Stomach (tissue), 9 donors: Measurements from ENCODE around the gene CTCF. TPM values are rescaled to one million over a fixed set of nuclear protein-coding genes. Genes with fewer than 3 reads are reported as not detected.

ENCODE experiments used
- DNase-seq, 2 donors: peaks; one replicate each; pipeline versions ENCODE4 v3.0.0 to v3.0.0-alpha.2; 2013 to 2019
- H3K27ac ChIP-seq, 5 donors: fragments of 200-600 bp in 4 of 5; sonication (generic) in 4 of 5; one replicate each; pipeline ENCODE4 v1.5.1; 2013 to 2019; ENCODE audit warnings: mild to moderate bottlenecking in 1 of 5, moderate library complexity in 1 of 5
- H3K27me3 ChIP-seq, 3 donors: fragments of 200-600 bp; sonication (generic); one replicate each; pipeline ENCODE4 v1.5.1; 2017 to 2019; ENCODE audit warnings: mixed run types in 1 of 3
- H3K36me3 ChIP-seq, 4 donors: fragments of 200-600 bp; sonication (generic); 1 replicate in 3 of 4; 2 replicates in 1 of 4; pipeline ENCODE4 v1.5.1; 2016 to 2019
- H3K4me1 ChIP-seq, 4 donors: fragments of 200-600 bp; sonication (generic); one replicate each; pipeline ENCODE4 v1.5.1; 2016 to 2019
- H3K4me3 ChIP-seq, 4 donors: fragments of 200-600 bp; sonication (generic) in 3 of 4; one replicate each; pipeline ENCODE4 v1.5.1; 2016 to 2019; ENCODE audit warnings: mild to moderate bottlenecking in 1 of 4
- H3K9me3 ChIP-seq, 4 donors: fragments of 200-600 bp; sonication (generic); one replicate each; pipeline ENCODE4 v1.5.1; 2016 to 2019
- CTCF ChIP-seq, 7 experiments: fragments of 450-650 bp in 4 of 7; fragments of 200-600 bp in 3 of 7; sonication (generic) in 3 of 7; IDR thresholded peaks; one replicate each; pipeline ENCODE4 v1.5.1; 2016 to 2019; ENCODE audit warnings: antibody characterized with exemption in 7 of 7, control low read depth in 2 of 7, mild to moderate bottlenecking in 1 of 7
- EP300 ChIP-seq: sonication (generic); formaldehyde crosslinking; IDR thresholded peaks from one replicate; pipeline ENCODE4 v1.6.1; 2017; ENCODE audit warnings: antibody characterized with exemption
- POLR2A ChIP-seq, 4 donors: fragments of 450-650 bp; IDR thresholded peaks; one replicate each; pipeline ENCODE4 v1.6.1; 2016; ENCODE audit warnings: antibody characterized with exemption in 4 of 4, control low read depth in 2 of 4, mild to moderate bottlenecking in 1 of 4, moderate library complexity in 1 of 4
- POLR2AphosphoS5 ChIP-seq, 3 donors: sonication (generic); formaldehyde crosslinking; IDR thresholded peaks; one replicate each; pipeline ENCODE4 v1.6.1; 2016; ENCODE audit warnings: antibody characterized with exemption in 3 of 3
- WGBS, 5 donors: extraction: QIAGEN DNeasy Blood & Tissue Kit in 3 of 5; methylation state at CpG; one replicate each; pipeline versions ENCODE4 v1.1.5 to v1.1.7; 2013 to 2018; 5-methylcytosine and 5-hydroxymethylcytosine counted together
- intact Hi-C: fragments of 100-400 bp; cut with DNase I; formaldehyde crosslinking; loops from one replicate; pipeline ENCODE4 v1.15.1; 2023; ENCODE audit warnings: low total_unique reads
- polyA plus RNA-seq, 3 donors: library from polyadenylated mRNA; stranded (reverse); fragments of 200-250 nt; gene quantifications; one replicate each; pipeline ENCODE4 v1.2.3, GENCODE V29; 2013
- total RNA-seq, 5 donors: library from RNA; depleted of rRNA; stranded (reverse); fragments of >200 nt; gene quantifications; one replicate each; pipeline versions ENCODE4 v1.1.0 to v1.2.3, GENCODE V29; 2014 to 2016
- donor health status: healthy with polysubstance abuse.
- donor health status: Bipolar disorder and iron deficiency.
- donor health status: healthy.

Gene CTCF
- total and polyA plus RNA-seq, 8 donors = 15.0 to 47.3 (median 33.4) TPM

GRCh38 chr16:67677712-67678111 is 115.4 kb downstream of the CTCF start:
- intact Hi-C loops = no loop called here
- DNase-seq = no peak
- TF ChIP-seq POLR2A (IDR thresholded peaks at IDR 0.05) (no peak), EP300 (no peak), CTCF (IDR thresholded peaks at IDR 0.05) (no peak), POLR2AphosphoS5 (IDR thresholded peaks at IDR 0.05) (no peak)
- H3K27ac ChIP-seq = no peak overlapping the region
- no peak overlapping the region for H3K4me3 ChIP-seq
- H3K4me1 ChIP-seq = peaks cover 21 to 31% (median 25%) of the 10 kb centered on the region in 4 donors
- H3K9me3 ChIP-seq = no peaks in the 10 kb centered on the region
- H3K36me3 ChIP-seq = peaks cover 4 to 42% (median 21%) of the 10 kb centered on the region in 4 donors
- 89 to 100% (median 92%) methylated on average over 1 of the region's 1 CpG for WGBS, 5 donors
- H3K27me3 ChIP-seq = no peaks in the 10 kb centered on the region

GRCh38 chr16:67678354-67679023 is 116.2 kb downstream of the CTCF start:
- Histone ChIP-seq H3K4me3 (no peak overlapping the region), H3K36me3 (peaks cover 4 to 49% (median 29%) of the 10 kb centered on the region in 4 donors), H3K27me3 (no peaks in the 10 kb centered on the region), H3K27ac (peak overlapping the region in 1 of 5 donors; percentile 41), H3K4me1 (peaks cover 14 to 23% (median 18%) of the 10 kb centered on the region in 4 donors), H3K9me3 (no peaks in the 10 kb centered on the region)
- intact Hi-C loops = no loop called here
- TF ChIP-seq EP300 (no peak), POLR2AphosphoS5 (IDR thresholded peaks at IDR 0.05) (no peak)
- DNase-seq = peak in 1 of 2 donors; percentile 42
- WGBS, 5 donors = 80 to 83% (median 81%) methylated on average over 12 of the region's 12 CpGs

GRCh38 chr16:67679935-67680897 is 117.9 kb downstream of the CTCF start:
- Histone ChIP-seq H3K27ac (no peak overlapping the region), H3K27me3 (no peaks in the 10 kb centered on the region), H3K9me3 (no peaks in the 10 kb centered on the region), H3K4me1 (peaks cover 0 to 11% (median 5%) of the 10 kb centered on the region in 4 donors), H3K4me3 (no peak overlapping the region), H3K36me3 (peaks cover 9 to 62% (median 43%) of the 10 kb centered on the region in 4 donors)
- WGBS, 5 donors = 90 to 94% (median 91%) methylated on average over 10 of the region's 10 CpGs
- TF ChIP-seq EP300 (no peak), CTCF (IDR thresholded peaks at IDR 0.05) (no peak), POLR2AphosphoS5 (IDR thresholded peaks at IDR 0.05) (no peak), POLR2A (IDR thresholded peaks at IDR 0.05) (no peak)
- intact Hi-C loops = no loop called here
- no peak for DNase-seq

- H3K4me3 ChIP-seq = no peak overlapping the region
- no peak for DNase-seq
- H3K27me3 ChIP-seq = no peaks in the 10 kb centered on the region
- no peak for TF ChIP-seq CTCF (IDR thresholded peaks at IDR 0.05)
- TF ChIP-seq POLR2AphosphoS5 (IDR thresholded peaks at IDR 0.05) = no peak
- no peak for TF ChIP-seq EP300
- TF ChIP-seq POLR2A (IDR thresholded peaks at IDR 0.05) = no peak
- WGBS, 5 donors = 88 to 96% (median 95%) methylated on average over 4 of the region's 4 CpGs
- H3K27ac ChIP-seq = no peak overlapping the region
- H3K4me1 ChIP-seq = peaks cover 0 to 9% (median 1%) of the 10 kb centered on the region in 4 donors
- intact Hi-C loops = no loop called here
- no peaks in the 10 kb centered on the region for H3K9me3 ChIP-seq
- H3K36me3 ChIP-seq = peaks cover 12 to 63% (median 43%) of the 10 kb centered on the region in 4 donors
Measured at GRCh38 chr16:67683767-67684166, 121.4 kb downstream of the CTCF start.
